Smooth muscle cell (in vitro differentiated cells): ENCODE data around the gene DVL1. TPM values are rescaled to one million over a fixed set of nuclear protein-coding genes. Genes with fewer than 3 reads are reported as not detected.

Source experiments
- DNase-seq: peaks from one replicate; lab custom pipeline; 2025; ENCODE audit not compliant: unreplicated experiment; lab: John Stamatoyannopoulos, UW
- H2AFZ ChIP-seq: fragments of 200-600 bp; sonication (generic); 2 replicates; pipeline ENCODE4 v1.6.0; 2016; ENCODE audit warnings: antibody characterized with exemption, low read depth, mild to moderate bottlenecking
- H3F3A ChIP-seq: fragments of 200-600 bp; sonication (generic); 2 replicates; pipeline ENCODE4 v1.6.0; 2017; ENCODE audit warnings: antibody characterized with exemption, low read depth
- H3K27ac ChIP-seq: fragments of 200-600 bp; sonication (generic); 2 replicates; pipeline ENCODE4 v1.5.1; 2016; ENCODE audit warnings: low read depth, mild to moderate bottlenecking
- H3K27me3 ChIP-seq: fragments of 200-600 bp; sonication (generic); 2 replicates; pipeline ENCODE4 v1.6.1; 2016; ENCODE audit warnings: low read depth, mild to moderate bottlenecking
- H3K36me3 ChIP-seq: fragments of 200-600 bp; sonication (generic); 2 replicates; pipeline ENCODE4 v1.5.1; 2016; ENCODE audit warnings: low read depth
- H3K4me1 ChIP-seq: fragments of 200-600 bp; sonication (generic); 2 replicates; pipeline ENCODE4 v1.5.1; 2016; ENCODE audit warnings: low read depth
- H3K4me2 ChIP-seq: fragments of 200-600 bp; sonication (generic); 2 replicates; pipeline ENCODE4 v1.6.0; 2016; ENCODE audit warnings: mild to moderate bottlenecking
- H3K4me3 ChIP-seq: fragments of 200-600 bp; sonication (generic); 2 replicates; pipeline ENCODE4 v1.5.1; 2016; ENCODE audit warnings: mild to moderate bottlenecking
- H3K79me2 ChIP-seq: fragments of 200-600 bp; sonication (generic); 2 replicates; pipeline ENCODE4 v1.6.0; 2016; ENCODE audit warnings: low read depth, mild to moderate bottlenecking
- H3K9ac ChIP-seq: fragments of 200-600 bp; sonication (generic); 2 replicates; pipeline ENCODE4 v1.6.0; 2016; ENCODE audit warnings: low read depth
- H3K9me3 ChIP-seq: fragments of 200-600 bp; sonication (generic); replicated peaks from 2 replicates; pipeline ENCODE4 v1.5.1; 2016; ENCODE audit warnings: low read depth
- H4K20me1 ChIP-seq: fragments of 200-600 bp; sonication (generic); 2 replicates; pipeline ENCODE4 v1.6.0; 2016; ENCODE audit warnings: low read depth
- CTCF ChIP-seq: fragments of 200-600 bp; sonication (generic); IDR thresholded peaks from 2 replicates; pipeline ENCODE4 v1.5.1; 2017; ENCODE audit warnings: borderline replicate concordance, mild to moderate bottlenecking, antibody characterized with exemption; ENCODE audit not compliant: insufficient read depth, poor library complexity, severe bottlenecking
- WGBS: methylation state at CpG from one replicate; pipeline ENCODE4 v1.1.7; 2016; ENCODE audit warnings: low lambda C conversion rate; 5-methylcytosine and 5-hydroxymethylcytosine counted together
- polyA plus RNA-seq: library from polyadenylated mRNA; unstranded; fragments of >200 nt; fragmentation: Nextera tagmentation; extraction: Ambion mirVana; gene quantifications from 2 replicates; pipeline ENCODE4 v1.2.1, GENCODE V29; 2016
- total RNA-seq: library from RNA; depleted of rRNA; stranded (reverse); fragments of >200 nt; gene quantifications from 2 replicates; pipeline ENCODE4 v1.2.3, GENCODE V29; 2014

Gene DVL1
- total and polyA plus RNA-seq, 2 experiments from 2014 or later: 28.5 to 28.7 TPM

DNA sequence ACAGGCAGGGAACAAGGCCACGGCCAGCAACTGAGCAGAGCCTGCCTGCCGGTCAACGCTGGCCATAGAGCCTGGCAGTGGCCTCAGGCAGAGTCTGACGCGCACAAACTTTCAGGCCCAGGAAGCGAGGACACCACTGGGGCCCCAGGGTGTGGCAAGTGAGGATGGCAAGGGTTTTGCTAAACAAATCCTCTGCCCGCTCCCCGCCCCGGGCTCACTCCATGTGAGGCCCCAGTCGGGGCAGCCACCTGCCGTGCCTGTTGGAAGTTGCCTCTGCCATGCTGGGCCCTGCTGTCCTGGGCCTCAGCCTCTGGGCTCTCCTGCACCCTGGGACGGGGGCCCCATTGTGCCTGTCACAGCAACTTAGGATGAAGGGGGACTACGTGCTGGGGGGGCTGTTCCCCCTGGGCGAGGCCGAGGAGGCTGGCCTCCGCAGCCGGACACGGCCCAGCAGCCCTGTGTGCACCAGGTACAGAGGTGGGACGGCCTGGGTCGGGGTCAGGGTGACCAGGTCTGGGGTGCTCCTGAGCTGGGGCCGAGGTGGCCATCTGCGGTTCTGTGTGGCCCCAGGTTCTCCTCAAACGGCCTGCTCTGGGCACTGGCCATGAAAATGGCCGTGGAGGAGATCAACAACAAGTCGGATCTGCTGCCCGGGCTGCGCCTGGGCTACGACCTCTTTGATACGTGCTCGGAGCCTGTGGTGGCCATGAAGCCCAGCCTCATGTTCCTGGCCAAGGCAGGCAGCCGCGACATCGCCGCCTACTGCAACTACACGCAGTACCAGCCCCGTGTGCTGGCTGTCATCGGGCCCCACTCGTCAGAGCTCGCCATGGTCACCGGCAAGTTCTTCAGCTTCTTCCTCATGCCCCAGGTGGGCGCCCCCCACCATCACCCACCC lies 17.9 kb downstream of the DVL1 start, which contains the start of gene TAS1R3:
TSS of gene TAS1R3 (plus strand) at position 213 of the 898 bp plus-strand sequence. CDS start at position 279, 66 bp downstream.
- H3K9ac ChIP-seq: no peak within 1 kb of the TSS
- H3K4me1 ChIP-seq: peaks cover 7% of the 10 kb centered on the region
- H3K4me3 ChIP-seq: no peak within 1 kb of the TSS
- TF ChIP-seq CTCF: no peak
- H2AFZ ChIP-seq: no peak within 1 kb of the TSS
- H3F3A ChIP-seq: no peaks in the 10 kb centered on the region
- peak within 1 kb of the TSS; percentile 72 for H3K4me2 ChIP-seq
- H3K9me3 ChIP-seq: no peaks in the 10 kb centered on the region
- no peak within 1 kb of the TSS for H3K27ac ChIP-seq
- H3K27me3 ChIP-seq: no peaks in the 10 kb centered on the region
- WGBS: 88% methylated on average over 36 of the region's 41 CpGs
- no peak for DNase-seq
- peaks cover 8% of the 10 kb centered on the region for H3K79me2 ChIP-seq
- peaks cover 24% of the 10 kb centered on the region for H4K20me1 ChIP-seq
- no peaks in the 10 kb centered on the region for H3K36me3 ChIP-seq

DNA sequence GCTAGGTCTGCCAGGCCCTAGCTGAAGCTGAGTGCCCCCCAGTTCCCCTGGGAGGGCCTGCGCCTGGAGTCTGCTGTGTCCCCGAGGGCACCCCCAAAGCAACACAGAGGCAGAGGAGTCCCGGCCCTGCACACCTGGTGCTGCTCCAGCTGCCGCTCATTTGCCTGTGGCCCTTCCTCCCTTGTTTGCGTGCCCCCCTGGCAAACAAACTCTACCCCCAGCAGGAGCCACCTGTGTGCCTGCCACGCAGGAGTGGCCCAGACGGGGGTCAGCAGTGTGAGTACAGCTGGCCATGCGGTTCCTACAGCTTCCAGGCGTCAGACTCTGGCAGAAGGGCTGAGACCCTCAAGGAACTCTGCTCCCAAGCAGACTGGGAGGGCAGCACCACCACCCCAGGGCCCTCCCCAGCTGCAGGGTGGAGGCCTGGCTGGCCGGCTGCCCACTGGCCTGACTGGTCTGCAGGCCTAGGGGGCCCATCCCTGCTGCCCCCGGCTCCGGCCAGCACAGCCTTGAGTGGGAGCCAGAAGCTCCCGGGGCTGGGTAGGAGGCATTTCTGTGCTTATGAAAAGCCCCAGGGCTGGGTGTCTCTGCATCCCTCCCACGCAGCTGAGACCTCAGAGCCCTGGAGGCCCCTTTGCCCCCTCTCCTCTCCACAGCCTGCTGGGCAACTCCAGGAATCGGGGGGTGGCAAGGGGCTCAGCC lies 18.7 kb downstream of the DVL1 start:
- TF ChIP-seq CTCF: no peak
- 73% methylated on average over 15 of the region's 15 CpGs for WGBS
- no peak for DNase-seq
- peak overlapping the region; percentile 72 for H3K4me2 ChIP-seq
- no peak overlapping the region for H3K4me3 ChIP-seq
- H2AFZ ChIP-seq: no peak overlapping the region
- peaks cover 16% of the 10 kb centered on the region for H3K79me2 ChIP-seq
- H4K20me1 ChIP-seq: peaks cover 31% of the 10 kb centered on the region
- no peak overlapping the region for H3K27ac ChIP-seq
- H3F3A ChIP-seq: no peaks in the 10 kb centered on the region
- H3K27me3 ChIP-seq: no peaks in the 10 kb centered on the region
- peaks cover 9% of the 10 kb centered on the region for H3K4me1 ChIP-seq
- H3K36me3 ChIP-seq: no peaks in the 10 kb centered on the region
- no peaks in the 10 kb centered on the region for H3K9me3 ChIP-seq
- no peak overlapping the region for H3K9ac ChIP-seq

DNA sequence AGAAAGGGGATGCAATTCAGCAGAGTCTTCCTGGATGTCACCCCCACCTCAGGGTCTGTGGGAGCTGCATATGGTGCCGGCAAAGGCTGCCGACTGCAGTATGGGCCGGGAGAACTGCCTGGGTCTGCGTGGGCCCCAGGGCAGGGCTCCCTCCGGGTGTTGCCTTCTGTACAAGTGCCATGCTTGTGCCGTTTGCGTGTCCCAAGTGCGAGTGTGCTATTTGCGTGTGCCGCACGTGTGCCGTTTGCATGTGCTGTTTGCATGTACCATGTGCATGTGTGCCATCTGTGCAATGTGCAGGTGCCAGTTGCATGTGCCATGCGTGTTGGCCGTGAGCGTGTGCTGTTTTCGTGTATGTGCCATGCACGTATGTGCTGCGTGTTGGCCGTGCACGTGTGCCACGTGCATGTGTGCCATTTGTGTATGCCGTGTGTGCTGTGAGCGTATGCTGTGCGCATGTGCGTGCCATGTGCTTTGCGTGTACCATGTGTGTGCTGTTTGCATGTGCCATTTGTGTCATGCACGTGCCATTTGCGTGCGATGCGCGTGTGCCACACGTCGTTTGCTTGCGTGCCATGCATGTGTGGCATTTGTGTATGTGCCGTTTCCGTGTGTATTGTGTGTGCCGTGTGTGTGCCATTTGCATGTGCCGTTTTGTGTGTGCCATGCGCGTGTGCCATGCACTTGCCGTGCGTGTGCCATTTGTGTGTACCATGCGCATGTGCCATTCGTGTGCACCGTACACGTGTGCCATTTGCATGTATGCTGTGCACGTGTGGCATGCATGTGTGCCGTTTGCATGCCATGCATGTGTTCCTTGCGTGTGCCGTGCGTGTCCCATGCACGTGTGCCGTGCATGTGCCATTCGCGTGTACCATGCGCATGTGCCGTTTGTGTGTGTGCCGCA lies 19.7 kb downstream of the DVL1 start:
- 95% methylated on average over 58 of the region's 58 CpGs for WGBS
- no peak overlapping the region for H3K4me3 ChIP-seq

More for the DNA sequence above, 19.7 kb downstream of the DVL1 start:
- Histone ChIP-seq H3K27ac (no peak overlapping the region), H3K4me1 (peaks cover 13% of the 10 kb centered on the region), H3K9me3 (no peaks in the 10 kb centered on the region), H3K79me2 (peaks cover 25% of the 10 kb centered on the region), H4K20me1 (peaks cover 25% of the 10 kb centered on the region), H2AFZ (no peak overlapping the region), H3K36me3 (no peaks in the 10 kb centered on the region), H3F3A (no peaks in the 10 kb centered on the region), H3K4me2 (no peak overlapping the region), H3K9ac (no peak overlapping the region), H3K27me3 (no peaks in the 10 kb centered on the region)
- no peak for DNase-seq
- TF ChIP-seq CTCF: no peak
